BLaER1 treated with 17β-estradiol and CSF1 and Interleukin-3, amounts not matched to agents 10 nM and 100 nM (cell line): ENCODE data around the gene DNAL4.
A peak's percentile ranks its signal among the peaks of the same experiment; 100 is the strongest.

Experiments used
- H3K27ac ChIP-seq, 11 experiments: shearing (Covaris generic); formaldehyde crosslinking; 2 replicates each; pipeline ENCODE4 v1.8.1; 2022
- H3K27me3 ChIP-seq, 11 experiments: shearing (Covaris generic); formaldehyde crosslinking; 2 replicates each; pipeline ENCODE4 v1.8.1; 2022
- H3K36me3 ChIP-seq, 11 experiments: shearing (Covaris generic); formaldehyde crosslinking; 2 replicates each; pipeline ENCODE4 v1.8.1; 2022
- H3K4me1 ChIP-seq, 10 experiments: shearing (Covaris generic); formaldehyde crosslinking; 2 replicates each; pipeline ENCODE4 v1.8.1; 2022
- H3K4me2 ChIP-seq, 11 experiments: shearing (Covaris generic); formaldehyde crosslinking; 2 replicates each; pipeline ENCODE4 v1.8.1; 2022
- H3K4me3 ChIP-seq, 10 experiments: shearing (Covaris generic); formaldehyde crosslinking; 2 replicates each; pipeline ENCODE4 v1.8.1; 2022
- H3K9ac ChIP-seq, 11 experiments: shearing (Covaris generic); formaldehyde crosslinking; 2 replicates each; pipeline ENCODE4 v1.8.1; 2022
- H3K9me3 ChIP-seq, 11 experiments: shearing (Covaris generic); formaldehyde crosslinking; replicated peaks in 1 of 11; 2 replicates each; pipeline ENCODE4 v1.8.1; 2022
- H4K20me1 ChIP-seq, 11 experiments: shearing (Covaris generic); formaldehyde crosslinking; 2 replicates each; pipeline ENCODE4 v1.8.1; 2022
- Cebpa-rat ChIP-seq, 11 experiments: shearing (Covaris generic); IDR thresholded peaks; 2 replicates each; pipeline ENCODE4 v1.8.1; 2022

Gene DNAL4

GRCh38 chr22:38766076-38766777, 27.7 kb downstream of the DNAL4 start:
- H3K9ac ChIP-seq = no peak overlapping the region
- no peaks in the 10 kb centered on the region for H3K9me3 ChIP-seq
- H3K4me3 ChIP-seq = no peak overlapping the region
- H3K36me3 ChIP-seq = no peaks in the 10 kb centered on the region
- peaks cover 0 to 13% (median 3%) of the 10 kb centered on the region in 11 experiments; a peak in 15 of 22 replicates for H4K20me1 ChIP-seq
- TF ChIP-seq Cebpa-rat (IDR thresholded peaks at IDR 0.05) = no peak
- peaks cover 10 to 47% (median 39%) of the 10 kb centered on the region in 10 experiments for H3K4me1 ChIP-seq
- H3K4me2 ChIP-seq = peak overlapping the region in 5 of 11 experiments; percentile 4 to 40 (median 8); a peak in 3 of 22 replicates
- H3K27ac ChIP-seq = no peak overlapping the region
- no peaks in the 10 kb centered on the region for H3K27me3 ChIP-seq

- H3K36me3 ChIP-seq = no peaks in the 10 kb centered on the region
- peak overlapping the region in 3 of 11 experiments; percentile 17 to 35 (median 24); a peak in 4 of 22 replicates for H3K9ac ChIP-seq
- peaks cover 0 to 40% (median 20%) of the 10 kb centered on the region in 11 experiments; a peak in 16 of 22 replicates for H4K20me1 ChIP-seq
- no peak for TF ChIP-seq Cebpa-rat (IDR thresholded peaks at IDR 0.05)
- peak overlapping the region; percentile 29 to 100 (median 97); a peak in 21 of 22 replicates for H3K4me2 ChIP-seq
- no peaks in the 10 kb centered on the region for H3K9me3 ChIP-seq
- H3K27ac ChIP-seq = peak overlapping the region in 2 of 11 experiments; percentile 1 to 13; a peak in 1 of 22 replicates
- H3K4me3 ChIP-seq = no peak overlapping the region
- no peaks in the 10 kb centered on the region for H3K27me3 ChIP-seq
- peaks cover 44 to 83% (median 74%) of the 10 kb centered on the region in 10 experiments for H3K4me1 ChIP-seq
These were observed 31.4 kb downstream of the DNAL4 start for GRCh38 chr22:38762551-38762983.

DNA sequence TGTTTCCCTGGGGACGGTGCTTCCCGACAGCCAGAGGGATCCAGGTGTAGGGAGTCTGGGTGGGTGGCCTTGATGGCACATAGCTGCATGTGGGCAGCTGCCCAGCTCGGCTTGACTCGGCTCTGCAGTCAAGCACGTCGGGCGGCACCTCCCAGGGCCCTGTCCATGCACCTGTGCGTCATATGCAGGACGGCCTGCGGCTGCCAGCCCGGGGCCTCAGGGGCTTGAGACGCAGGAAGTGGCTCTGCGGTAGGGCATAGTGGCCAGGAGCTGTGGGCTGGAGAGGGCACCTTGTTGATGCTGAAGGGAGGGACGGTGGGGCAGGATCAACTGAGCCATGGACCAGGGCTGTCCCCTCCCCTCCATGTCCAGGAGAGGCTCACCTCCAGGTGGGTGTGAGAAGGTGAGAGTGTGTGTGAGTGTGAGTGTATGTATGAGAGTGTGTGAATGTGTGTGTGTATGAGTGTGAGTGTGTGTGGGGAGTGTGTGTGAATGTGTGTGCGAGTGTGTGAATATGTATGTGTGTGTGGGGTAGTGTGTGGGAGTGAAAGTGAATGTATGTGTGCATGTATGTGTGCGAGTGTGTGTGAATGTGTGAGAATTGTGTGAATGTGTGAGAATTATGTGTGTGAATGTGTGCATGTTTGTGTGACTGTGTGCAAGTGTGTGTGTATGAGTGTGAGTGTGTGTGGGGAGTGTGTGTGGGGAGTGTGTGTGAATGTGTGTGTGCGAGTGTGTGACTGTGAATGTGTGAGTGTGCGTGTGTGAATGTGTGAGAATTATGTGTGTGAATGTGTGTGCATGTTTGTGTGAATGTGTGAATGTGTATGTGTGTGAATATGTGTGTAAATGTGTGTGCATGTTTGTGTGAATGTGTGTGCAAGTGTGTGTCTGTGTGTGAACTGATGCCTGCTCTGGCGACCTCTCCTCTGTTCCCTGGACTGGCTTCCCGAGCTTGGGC, 32.5 kb downstream of the DNAL4 start:
- peak overlapping the region in 1 of 10 experiments; percentile 44; a peak in 2 of 20 replicates for H3K4me3 ChIP-seq
- peak overlapping the region in 6 of 11 experiments; percentile 25 to 59 (median 52); a peak in 10 of 22 replicates for H3K27ac ChIP-seq
- peaks cover 55 to 86% (median 78%) of the 10 kb centered on the region in 10 experiments for H3K4me1 ChIP-seq
- no peak for TF ChIP-seq Cebpa-rat (IDR thresholded peaks at IDR 0.05)
- no peaks in the 10 kb centered on the region for H3K9me3 ChIP-seq
- no peaks in the 10 kb centered on the region for H3K36me3 ChIP-seq
- no peaks in the 10 kb centered on the region for H3K27me3 ChIP-seq
- H3K9ac ChIP-seq = peak overlapping the region in 7 of 11 experiments; percentile 17 to 47 (median 33); a peak in 8 of 22 replicates
- H3K4me2 ChIP-seq = peak overlapping the region; percentile 73 to 100 (median 98)
- H4K20me1 ChIP-seq = peaks cover 0 to 40% (median 20%) of the 10 kb centered on the region in 11 experiments; a peak in 16 of 22 replicates

- Histone ChIP-seq H3K4me1 (peaks cover 57 to 81% (median 74%) of the 10 kb centered on the region in 10 experiments), H3K36me3 (no peaks in the 10 kb centered on the region), H3K27me3 (no peaks in the 10 kb centered on the region), H4K20me1 (peaks cover 0 to 40% (median 20%) of the 10 kb centered on the region in 11 experiments; a peak in 16 of 22 replicates), H3K4me3 (peak overlapping the region in 2 of 10 experiments; percentile 2 to 44; a peak in 3 of 20 replicates), H3K4me2 (peak overlapping the region; percentile 73 to 100 (median 98)), H3K27ac (peak overlapping the region in 6 of 11 experiments; percentile 25 to 61 (median 47); a peak in 10 of 22 replicates), H3K9ac (peak overlapping the region in 8 of 11 experiments; percentile 33 to 97 (median 50); a peak in 13 of 22 replicates), H3K9me3 (no peaks in the 10 kb centered on the region)
- no peak for TF ChIP-seq Cebpa-rat (IDR thresholded peaks at IDR 0.05)
These were observed 33.3 kb downstream of the DNAL4 start for GRCh38 chr22:38760477-38761201.

GRCh38 chr22:38759005-38759404, 34.9 kb downstream of the DNAL4 start:
- Histone ChIP-seq H3K9me3 (no peaks in the 10 kb centered on the region), H3K27ac (peak overlapping the region in 1 of 11 experiments; percentile 61; a peak in 2 of 22 replicates)
- TF ChIP-seq Cebpa-rat (IDR thresholded peaks at IDR 0.05) = no peak

DNA sequence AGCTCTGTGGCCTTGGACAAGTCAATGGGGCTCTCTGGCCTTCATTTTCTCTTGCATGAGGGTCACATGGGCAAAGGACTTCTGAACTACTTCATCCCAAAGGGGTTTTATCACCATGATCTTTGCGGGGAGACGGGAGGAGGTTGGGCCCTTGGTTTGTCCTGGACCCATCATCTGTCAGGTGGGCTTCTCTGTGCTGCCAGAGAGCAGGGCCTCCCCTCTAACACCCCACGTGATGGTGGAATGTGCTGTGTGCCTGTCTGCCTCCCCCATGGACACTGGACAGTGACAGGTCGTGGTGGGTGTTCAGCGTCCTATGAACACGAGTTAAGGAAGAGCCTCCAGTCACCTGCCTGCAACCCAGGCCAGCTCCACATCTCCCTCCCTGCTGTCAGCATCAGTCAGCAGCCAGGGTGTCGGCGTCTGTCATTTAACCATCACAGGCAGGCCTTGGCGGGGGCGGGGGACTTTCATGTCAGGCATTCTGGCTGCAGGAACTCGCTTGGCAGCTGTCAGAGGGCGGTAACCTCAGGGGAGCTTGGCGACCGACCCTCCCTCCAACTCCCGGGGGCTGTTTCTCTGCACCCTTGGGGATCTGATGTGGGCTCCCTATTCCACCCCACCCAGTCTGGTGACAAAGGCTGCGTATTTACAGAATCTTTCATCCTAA, 35.5 kb downstream of the DNAL4 start:
- H3K9me3 ChIP-seq = no peaks in the 10 kb centered on the region
- H3K4me3 ChIP-seq = peak overlapping the region in 6 of 10 experiments; percentile 24 to 99 (median 94); a peak in 8 of 20 replicates
- peak overlapping the region in 8 of 11 experiments; percentile 10 to 98 (median 96); a peak in 13 of 22 replicates for H3K9ac ChIP-seq
- TF ChIP-seq Cebpa-rat (IDR thresholded peaks at IDR 0.05) = no peak
- no peaks in the 10 kb centered on the region for H3K27me3 ChIP-seq
- H3K27ac ChIP-seq = peak overlapping the region in 5 of 11 experiments; percentile 2 to 99 (median 97); a peak in 6 of 22 replicates
- peak overlapping the region; percentile 92 to 100 (median 98) for H3K4me2 ChIP-seq
- peaks cover 0 to 42% (median 24%) of the 10 kb centered on the region in 11 experiments; a peak in 16 of 22 replicates for H4K20me1 ChIP-seq
- peaks cover 65 to 80% (median 76%) of the 10 kb centered on the region in 10 experiments for H3K4me1 ChIP-seq
- H3K36me3 ChIP-seq = peaks cover 0 to 9% (median 6%) of the 10 kb centered on the region in 11 experiments; a peak in 13 of 22 replicates

More at GRCh38 chr22:38759005-38759404, 34.9 kb downstream of the DNAL4 start:
- peak overlapping the region; percentile 92 to 100 (median 98) for H3K4me2 ChIP-seq
- no peaks in the 10 kb centered on the region for H3K27me3 ChIP-seq
- peak overlapping the region in 1 of 10 experiments; percentile 98; a peak in 1 of 20 replicates for H3K4me3 ChIP-seq
- peaks cover 60 to 80% (median 73%) of the 10 kb centered on the region in 10 experiments for H3K4me1 ChIP-seq
- peaks cover 0 to 3% (median 0%) of the 10 kb centered on the region in 11 experiments; a peak in 6 of 22 replicates for H3K36me3 ChIP-seq
- peak overlapping the region in 5 of 11 experiments; percentile 32 to 98 (median 97); a peak in 5 of 22 replicates for H3K9ac ChIP-seq
- peaks cover 0 to 40% (median 24%) of the 10 kb centered on the region in 11 experiments; a peak in 16 of 22 replicates for H4K20me1 ChIP-seq

DNA sequence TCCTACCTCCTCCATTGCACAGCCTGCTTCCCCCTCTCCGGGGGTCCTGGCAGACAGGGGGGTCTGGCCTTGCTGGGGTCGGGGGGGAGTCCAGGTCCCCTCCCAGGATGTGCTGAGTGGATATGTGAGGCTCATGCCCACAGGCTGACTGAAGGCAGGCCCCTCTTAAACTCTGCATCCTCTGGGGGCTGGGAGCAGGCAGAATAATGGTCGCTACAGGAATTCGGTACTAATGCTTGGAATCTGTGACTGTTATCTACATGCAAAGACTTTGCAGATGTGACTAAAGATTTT, 36.5 kb downstream of the DNAL4 start:
- Histone ChIP-seq H4K20me1 (peaks cover 0 to 43% (median 24%) of the 10 kb centered on the region in 11 experiments; a peak in 16 of 22 replicates), H3K27ac (peak overlapping the region in 10 of 11 experiments; percentile 89 to 99 (median 98); a peak in 19 of 22 replicates), H3K4me2 (peak overlapping the region; percentile 92 to 100 (median 98)), H3K36me3 (peaks cover 0 to 19% (median 15%) of the 10 kb centered on the region in 11 experiments; a peak in 17 of 22 replicates), H3K9ac (peak overlapping the region; percentile 94 to 98 (median 97); a peak in 20 of 22 replicates), H3K27me3 (no peaks in the 10 kb centered on the region), H3K4me1 (peaks cover 68 to 83% (median 78%) of the 10 kb centered on the region in 10 experiments), H3K9me3 (no peaks in the 10 kb centered on the region), H3K4me3 (peak overlapping the region; percentile 69 to 99 (median 94); a peak in 19 of 20 replicates)
- TF ChIP-seq Cebpa-rat (IDR thresholded peaks at IDR 0.05) = no peak
